CD14-positive monocyte (primary cell): ENCODE results near the gene MPL. TPM values are rescaled to one million over a fixed set of nuclear protein-coding genes. Genes with fewer than 3 reads are reported as not detected.

Experiments used
- DNase-seq, 3 donors: peaks; one replicate each; pipeline ENCODE4 v3.0.0-alpha.2; 2011 to 2022
- H2AFZ ChIP-seq: 2 replicates; pipeline ENCODE4 v1.6.0; 2012; ENCODE audit warnings: mild to moderate bottlenecking, low read depth, low read length, inconsistent platforms; ENCODE audit not compliant: insufficient read depth, poor library complexity, severe bottlenecking
- H3K27ac ChIP-seq, 2 donors: 1 replicate in 1 of 2; 2 replicates in 1 of 2; pipeline ENCODE4 v1.5.1; 2012 to 2013; ENCODE audit warnings: low read length in 2 of 2, control low read depth in 1 of 2, inconsistent platforms in 1 of 2, low read depth in 1 of 2, mild to moderate bottlenecking in 1 of 2
- H3K27me3 ChIP-seq, 2 donors: one replicate each; pipeline versions ENCODE4 v1.6.0 to v1.6.1; 2011 to 2013; ENCODE audit warnings: low read length in 2 of 2; ENCODE audit not compliant: control insufficient read depth in 2 of 2, insufficient read depth in 2 of 2
- H3K36me3 ChIP-seq, 2 donors: replicated peaks in 1 of 2; 1 replicate in 1 of 2; 2 replicates in 1 of 2; pipeline versions ENCODE4 v1.5.1 to v1.6.1; 2012 to 2013; ENCODE audit warnings: low read length in 2 of 2, control low read depth in 1 of 2, inconsistent platforms in 1 of 2, mild to moderate bottlenecking in 1 of 2; ENCODE audit not compliant: insufficient read depth in 2 of 2, control insufficient read depth in 1 of 2
- H3K4me1 ChIP-seq, 2 donors: 1 replicate in 1 of 2; 2 replicates in 1 of 2; pipeline versions ENCODE4 v1.5.1 to v1.6.1; 2012 to 2013; ENCODE audit warnings: low read length in 2 of 2, control low read depth in 1 of 2, inconsistent platforms in 1 of 2, mild to moderate bottlenecking in 1 of 2, moderate library complexity in 1 of 2; ENCODE audit not compliant: insufficient read depth in 2 of 2, control insufficient read depth in 1 of 2
- H3K4me2 ChIP-seq: replicated peaks from 2 replicates; pipeline ENCODE3; 2012; ENCODE audit warnings: low read length, moderate library complexity, mild to moderate bottlenecking; ENCODE audit not compliant: poor library complexity, severe bottlenecking; ENCODE audit errors: extremely low read depth
- H3K4me3 ChIP-seq, 3 experiments: fragments of 200-600 bp in 1 of 3; sonication (generic) in 1 of 3; replicated peaks in 1 of 3; 1 replicate in 2 of 3; 2 replicates in 1 of 3; pipeline ENCODE4 v1.5.1; 2011 to 2013; ENCODE audit warnings: low read length in 3 of 3, mild to moderate bottlenecking in 3 of 3, control low read depth in 2 of 3, low read depth in 2 of 3, inconsistent platforms in 1 of 3, moderate library complexity in 1 of 3
- H3K79me2 ChIP-seq: 2 replicates; pipeline ENCODE4 v1.6.0; 2012; ENCODE audit warnings: mild to moderate bottlenecking, control low read depth, inconsistent platforms, low read length, moderate library complexity; ENCODE audit not compliant: insufficient read depth
- H3K9ac ChIP-seq: 2 replicates; pipeline ENCODE4 v1.6.0; 2017; ENCODE audit warnings: low read length, mild to moderate bottlenecking; ENCODE audit not compliant: insufficient read depth, poor library complexity, severe bottlenecking
- H3K9me3 ChIP-seq, 2 donors: replicated peaks in 1 of 2; 1 replicate in 1 of 2; 2 replicates in 1 of 2; pipeline versions ENCODE4 v1.5.1 to v1.6.1; 2012 to 2013; ENCODE audit warnings: low read length in 2 of 2, control low read depth in 1 of 2; ENCODE audit not compliant: control insufficient read depth in 1 of 2, insufficient read depth in 1 of 2
- H4K20me1 ChIP-seq: 2 replicates; pipeline ENCODE4 v1.6.0; 2012; ENCODE audit warnings: mild to moderate bottlenecking, low read length, control low read depth, moderate library complexity; ENCODE audit not compliant: insufficient read depth
- H3K27ac Mint-ChIP-seq, 7 donors: one replicate each; pipeline ENCODE4 v1.8.0; 2020; ENCODE audit warnings: mild to moderate bottlenecking in 7 of 7, mixed read lengths in 7 of 7, moderate library complexity in 6 of 7, inconsistent platforms in 2 of 7
- H3K27me3 Mint-ChIP-seq, 3 donors: one replicate each; pipeline ENCODE4 v1.8.0; 2021 to 2022; ENCODE audit warnings: low read depth in 3 of 3, mild to moderate bottlenecking in 3 of 3, mixed read lengths in 3 of 3, moderate library complexity in 3 of 3, inconsistent platforms in 1 of 3
- H3K36me3 Mint-ChIP-seq, 2 donors: one replicate each; pipeline ENCODE4 v1.8.0; 2020; ENCODE audit warnings: mixed read lengths in 2 of 2, inconsistent platforms in 1 of 2, mild to moderate bottlenecking in 1 of 2
- H3K4me1 Mint-ChIP-seq: one replicate; pipeline ENCODE4 v1.8.0; 2020; ENCODE audit warnings: mild to moderate bottlenecking, mixed read lengths
- H3K4me3 Mint-ChIP-seq, 2 donors: one replicate each; pipeline ENCODE4 v1.8.0; 2020; ENCODE audit warnings: mild to moderate bottlenecking in 2 of 2, mixed read lengths in 2 of 2, moderate library complexity in 1 of 2
- H3K9me3 Mint-ChIP-seq, 7 donors: one replicate each; pipeline ENCODE4 v1.8.0; 2020 to 2022; ENCODE audit warnings: mixed read lengths in 7 of 7, mild to moderate bottlenecking in 6 of 7, moderate library complexity in 6 of 7, inconsistent platforms in 2 of 7
- whole genome bisulfite sequencing: methylation state at CpG from one replicate; pipeline ENCODE4 v1.1.5; 2013; ENCODE audit warnings: missing lambda C conversion rate; ENCODE audit not compliant: insufficient coverage; 5-methylcytosine and 5-hydroxymethylcytosine counted together
- intact Hi-C, 2 donors: fragments of 100-400 bp; cut with micrococcal nuclease; formaldehyde crosslinking; loops; one replicate each; pipeline versions ENCODE4 v1.15.0 to v1.15.1; 2023
- polyA plus RNA-seq, 3 donors: library from polyadenylated mRNA; depleted of rRNA in 1 of 3; unstranded in 2 of 3; stranded (reverse) in 1 of 3; fragments of 300-500 nt in 2 of 3; fragments of >200 nt in 1 of 3; fragmentation: Illumina TruSeq in 2 of 3; gene quantifications; 1 replicate in 2 of 3; 2 replicates in 1 of 3; pipeline ENCODE4 v1.2.3, GENCODE V29; 2012 to 2021
- TF ChIP-seq, protein P1 (sequence below): fragments of 200-600 bp; IDR thresholded peaks from one replicate; pipeline ENCODE4 v1.8.0; 2022; ENCODE audit warnings: antibody characterized with exemption, mild to moderate bottlenecking

MPL gene
- polyA plus RNA-seq, 3 donors: not detected

DNA sequence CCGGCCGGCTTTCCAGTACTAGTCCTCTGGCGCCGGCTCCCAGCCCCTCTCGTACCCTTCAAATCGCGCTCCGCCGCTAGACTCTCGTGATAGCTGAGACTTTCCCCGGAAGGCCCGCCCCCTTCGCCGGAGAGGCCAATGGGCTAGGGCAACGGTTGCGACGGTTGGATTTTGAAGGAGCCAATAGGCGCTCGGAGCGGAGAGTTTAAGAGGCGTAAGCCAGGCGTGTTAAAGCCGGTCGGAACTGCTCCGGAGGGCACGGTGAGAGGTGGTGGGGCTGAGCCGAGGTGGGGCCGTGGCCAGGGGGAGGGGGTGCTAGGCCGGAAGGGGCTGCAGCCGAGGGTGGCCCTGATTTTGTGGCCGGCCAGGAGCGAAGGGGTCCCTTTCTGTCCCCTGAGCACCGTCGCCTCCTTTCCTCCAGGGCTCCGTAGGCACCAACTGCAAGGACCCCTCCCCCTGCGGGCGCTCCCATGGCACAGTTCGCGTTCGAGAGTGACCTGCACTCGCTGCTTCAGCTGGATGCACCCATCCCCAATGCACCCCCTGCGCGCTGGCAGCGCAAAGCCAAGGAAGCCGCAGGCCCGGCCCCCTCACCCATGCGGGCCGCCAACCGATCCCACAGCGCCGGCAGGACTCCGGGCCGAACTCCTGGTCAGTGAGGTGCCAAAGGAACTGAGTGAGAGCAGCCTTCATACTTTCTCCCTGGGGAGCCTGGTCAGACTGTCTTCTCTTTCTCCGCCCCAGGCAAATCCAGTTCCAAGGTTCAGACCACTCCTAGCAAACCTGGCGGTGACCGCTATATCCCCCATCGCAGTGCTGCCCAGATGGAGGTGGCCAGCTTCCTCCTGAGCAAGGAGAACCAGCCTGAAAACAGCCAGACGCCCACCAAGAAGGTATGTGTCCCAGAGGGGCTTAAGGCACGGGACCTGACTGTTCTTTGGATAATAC, 21.4 kb downstream of the MPL start, which contains the start of gene CDC20:
Gene CDC20 (plus strand): TSS at position 236 of the 948 bp plus-strand sequence. CDS start 235 bp downstream, at position 471.
- peaks cover 32 to 42% of the 10 kb centered on the region in 2 donors for H3K36me3 ChIP-seq
- peaks cover 49 to 62% of the 10 kb centered on the region in 2 donors for H3K4me1 ChIP-seq
- no peaks in the 10 kb centered on the region for H3K27me3 Mint-ChIP-seq
- peaks cover 42% of the 10 kb centered on the region for H4K20me1 ChIP-seq
- H3K79me2 ChIP-seq: peaks cover 52% of the 10 kb centered on the region
- peak within 1 kb of the TSS; percentile 81 to 88 (median 82) for H3K4me3 ChIP-seq
- H3K9me3 ChIP-seq: no peaks in the 10 kb centered on the region
- intact Hi-C loops: loop anchor here (2.0 to 5.0 kb wide), 2 partner anchors 33 to 186 kb away; partner anchors contain the start of genes CFAP57 (in 1 of the 2) and EBNA1BP2 (in 1 of the 2)
- WGBS: 4% methylated on average over 56 of the region's 59 CpGs
- peak within 1 kb of the TSS; percentile 93 for H3K4me2 ChIP-seq
- H2AFZ ChIP-seq: peak within 1 kb of the TSS; percentile 93
- peaks cover 0 to 1% (median 0%) of the 10 kb centered on the region in 7 donors for H3K9me3 Mint-ChIP-seq
- peak within 1 kb of the TSS; percentile 72 for H3K9ac ChIP-seq
- H3K27me3 ChIP-seq: no peaks in the 10 kb centered on the region
- H3K36me3 Mint-ChIP-seq: peaks cover 43 to 44% of the 10 kb centered on the region in 2 donors
- H3K27ac Mint-ChIP-seq: peak within 1 kb of the TSS; percentile 90 to 98 (median 93)
- peak; percentile 91 to 96 (median 91) for DNase-seq
- peaks cover 58% of the 10 kb centered on the region for H3K4me1 Mint-ChIP-seq
- peak within 1 kb of the TSS; percentile 84 to 85 for H3K27ac ChIP-seq
- TF ChIP-seq, protein P1, sequence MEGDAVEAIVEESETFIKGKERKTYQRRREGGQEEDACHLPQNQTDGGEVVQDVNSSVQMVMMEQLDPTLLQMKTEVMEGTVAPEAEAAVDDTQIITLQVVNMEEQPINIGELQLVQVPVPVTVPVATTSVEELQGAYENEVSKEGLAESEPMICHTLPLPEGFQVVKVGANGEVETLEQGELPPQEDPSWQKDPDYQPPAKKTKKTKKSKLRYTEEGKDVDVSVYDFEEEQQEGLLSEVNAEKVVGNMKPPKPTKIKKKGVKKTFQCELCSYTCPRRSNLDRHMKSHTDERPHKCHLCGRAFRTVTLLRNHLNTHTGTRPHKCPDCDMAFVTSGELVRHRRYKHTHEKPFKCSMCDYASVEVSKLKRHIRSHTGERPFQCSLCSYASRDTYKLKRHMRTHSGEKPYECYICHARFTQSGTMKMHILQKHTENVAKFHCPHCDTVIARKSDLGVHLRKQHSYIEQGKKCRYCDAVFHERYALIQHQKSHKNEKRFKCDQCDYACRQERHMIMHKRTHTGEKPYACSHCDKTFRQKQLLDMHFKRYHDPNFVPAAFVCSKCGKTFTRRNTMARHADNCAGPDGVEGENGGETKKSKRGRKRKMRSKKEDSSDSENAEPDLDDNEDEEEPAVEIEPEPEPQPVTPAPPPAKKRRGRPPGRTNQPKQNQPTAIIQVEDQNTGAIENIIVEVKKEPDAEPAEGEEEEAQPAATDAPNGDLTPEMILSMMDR: no peak
- H3K4me3 Mint-ChIP-seq: peak within 1 kb of the TSS; percentile 87 to 97

DNA sequence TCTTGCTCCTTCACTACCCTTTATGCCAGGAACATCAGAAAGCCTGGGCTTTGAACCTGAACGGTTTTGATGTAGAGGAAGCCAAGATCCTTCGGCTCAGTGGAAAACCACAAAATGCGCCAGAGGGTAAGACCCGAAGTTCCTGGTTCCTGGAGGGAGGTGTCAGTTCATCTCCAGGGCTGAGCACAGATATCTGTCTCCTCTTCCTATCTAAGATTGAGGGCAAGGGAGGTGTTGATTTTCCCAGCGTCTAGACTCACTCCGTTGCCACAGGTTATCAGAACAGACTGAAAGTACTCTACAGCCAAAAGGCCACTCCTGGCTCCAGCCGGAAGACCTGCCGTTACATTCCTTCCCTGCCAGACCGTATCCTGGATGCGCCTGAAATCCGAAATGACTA, 22.1 kb downstream of the MPL start:
- Histone ChIP-seq H3K27ac (peak overlapping the region in 1 of 2 donors; percentile 10), H3K9me3 (no peaks in the 10 kb centered on the region), H2AFZ (no peak overlapping the region), H3K4me3 (peak overlapping the region in 1 of 3 experiments; percentile 88), H3K79me2 (peaks cover 56% of the 10 kb centered on the region), H3K9ac (peak overlapping the region; percentile 8), H3K4me2 (peak overlapping the region; percentile 93), H4K20me1 (peaks cover 49% of the 10 kb centered on the region), H3K27me3 (no peaks in the 10 kb centered on the region), H3K4me1 (peaks cover 53 to 69% of the 10 kb centered on the region in 2 donors), H3K36me3 (peaks cover 39 to 49% of the 10 kb centered on the region in 2 donors)
- peaks cover 0 to 1% (median 0%) of the 10 kb centered on the region in 7 donors for H3K9me3 Mint-ChIP-seq
- peak overlapping the region in 1 of 2 donors; percentile 87 for H3K4me3 Mint-ChIP-seq
- peaks cover 47 to 48% of the 10 kb centered on the region in 2 donors for H3K36me3 Mint-ChIP-seq
- TF ChIP-seq, protein P1: no peak
- 63% methylated on average over 9 of the region's 11 CpGs for WGBS
- peaks cover 64% of the 10 kb centered on the region for H3K4me1 Mint-ChIP-seq
- intact Hi-C loops: loop anchor here (2.0 to 10.0 kb wide), 4 partner anchors 29 to 187 kb away; partner anchors contain the start of genes CFAP57 (in 2 of the 2), EBNA1BP2 (in 2 of the 2), MED8 (in 1 of the 2) and SZT2 (in 1 of the 2)
- peak overlapping the region in 5 of 7 donors; percentile 21 to 70 (median 51) for H3K27ac Mint-ChIP-seq
- H3K27me3 Mint-ChIP-seq: no peaks in the 10 kb centered on the region
- DNase-seq: no peak
